Stimulated activated CD8-positive, alpha-beta memory T cell treated with anti-CD3 and anti-CD28 coated beads, Interleukin-12 subunit alpha, Interleukin-12 subunit beta, amount 100 ng/mL, for 24 hours (primary cell): ENCODE results near the gene PLK5.
"Not testable (repeated sequence)": the region's sequence is repeated elsewhere in the genome, so short reads cannot be mapped to it uniquely, and the experiment has no call there.

Source experiments
- DNase-seq: peaks from one replicate; pipeline ENCODE4 v3.0.0-alpha.2; 2020; ENCODE audit errors: extremely low read depth

Gene PLK5

GRCh38 chr19:1507763-1508506 lies 15.9 kb upstream of the PLK5 start:
- peak; percentile 72 for DNase-seq

GRCh38 chr19:1508507-1508856 lies 15.4 kb upstream of the PLK5 start:
- DNase-seq = no peak

GRCh38 chr19:1509602-1510441 lies 14.1 kb upstream of the PLK5 start:
- no peak for DNase-seq

GRCh38 chr19:1510442-1510806 lies 13.5 kb upstream of the PLK5 start:
- no peak for DNase-seq

- DNase-seq = no peak
Measured at GRCh38 chr19:1510807-1511206, 13.1 kb upstream of the PLK5 start.

GRCh38 chr19:1511318-1512317 lies 12.3 kb upstream of the PLK5 start:
- no peak for DNase-seq

- DNase-seq = no peak
Measured at GRCh38 chr19:1512671-1513498, 11.0 kb upstream of the PLK5 start, which contains the start of gene ADAMTSL5. Gene ADAMTSL5 (minus strand): TSS chr19:1513019. CDS start chr19:1510943, 2,076 bp downstream.

- peak; percentile 41 for DNase-seq
Measured at GRCh38 chr19:1513499-1514294, 10.2 kb upstream of the PLK5 start.

GRCh38 chr19:1514295-1514661 lies 9.6 kb upstream of the PLK5 start:
- DNase-seq = no peak

- DNase-seq = no peak
Measured at GRCh38 chr19:1514986-1515721, 8.7 kb upstream of the PLK5 start.

GRCh38 chr19:1516395-1516753 lies 7.5 kb upstream of the PLK5 start:
- DNase-seq = no peak

- no peak for DNase-seq
Measured at GRCh38 chr19:1518471-1518870, 5.4 kb upstream of the PLK5 start.

- DNase-seq = not testable (repeated sequence)
Measured at GRCh38 chr19:1519802-1520201, 4.1 kb upstream of the PLK5 start.

GRCh38 chr19:1520203-1520780 lies 3.6 kb upstream of the PLK5 start:
- no peak for DNase-seq

- no peak for DNase-seq
Measured at GRCh38 chr19:1521636-1522035, 2.2 kb upstream of the PLK5 start.

- DNase-seq = no peak
Measured at GRCh38 chr19:1522061-1522460, 1.8 kb upstream of the PLK5 start.

- no peak for DNase-seq
Measured at GRCh38 chr19:1522838-1523237, 1.0 kb upstream of the PLK5 start.

GRCh38 chr19:1524287-1524971 lies 552 bp downstream of the PLK5 start:
- DNase-seq = no peak

GRCh38 chr19:1524972-1525325 lies 1.1 kb downstream of the PLK5 start:
- DNase-seq = no peak
